Gastrocnemius medialis (tissue), 4 donors: ENCODE data around the gene IPCEF1.

Experiments used
- CTCF ChIP-seq, 5 experiments: fragments of 450-650 bp in 3 of 5; fragments of 200-600 bp in 2 of 5; sonication (generic) in 2 of 5; IDR thresholded peaks in 4 of 5; conservative IDR thresholded peaks in 1 of 5; 1 replicate in 4 of 5; 2 replicates in 1 of 5; pipeline ENCODE4 v1.5.1; 2016 to 2019; ENCODE audit warnings: antibody characterized with exemption in 5 of 5, mild to moderate bottlenecking in 3 of 5, moderate library complexity in 3 of 5
- POLR2A ChIP-seq, 2 donors: fragments of 450-650 bp; IDR thresholded peaks; one replicate each; pipeline ENCODE4 v1.6.1; 2017; ENCODE audit warnings: antibody characterized with exemption in 2 of 2, mild to moderate bottlenecking in 2 of 2, moderate library complexity in 2 of 2

GRCh38 chr6:154320181-154320580 is 36.4 kb downstream of the IPCEF1 start:
- TF ChIP-seq CTCF (IDR thresholded peaks at IDR 0.05 in 4 of 5, conservative IDR thresholded peaks at IDR 0.05 in 1 of 5), result no peak
- no peak for TF ChIP-seq POLR2A (IDR thresholded peaks at IDR 0.05)
